Right lobe of liver (tissue), 6 donors: ENCODE measurements around the gene LDAH. TPM values are rescaled to one million over a fixed set of nuclear protein-coding genes. Genes with fewer than 3 reads are reported as not detected.
A peak's percentile ranks its signal among the peaks of the same experiment; 100 is the strongest.

ENCODE experiments used
- ATAC-seq, 4 donors: fragments of 200-7000 bp; cut with Tn5 transposase; one replicate each; pipeline ENCODE4 v1.9.1; 2020; ENCODE audit warnings: mild to moderate bottlenecking in 4 of 4, moderate library complexity in 4 of 4
- DNase-seq, 3 donors: peaks; one replicate each; pipeline ENCODE4 v3.0.0-alpha.2; 2020
- H3K27ac ChIP-seq, 3 donors: fragments of 200-600 bp; one replicate each; pipeline ENCODE4 v1.8.0; 2022
- H3K27me3 ChIP-seq, 2 donors: fragments of 200-600 bp; one replicate each; pipeline ENCODE4 v1.8.0; 2022
- H3K36me3 ChIP-seq, 4 donors: fragments of 200-600 bp; sonication (generic) in 1 of 4; one replicate each; pipeline versions ENCODE4 v1.5.1 to v1.8.0; 2017 to 2022; ENCODE audit warnings: control low read depth in 1 of 4
- H3K4me1 ChIP-seq, 4 donors: fragments of 200-600 bp; sonication (generic) in 1 of 4; one replicate each; pipeline versions ENCODE4 v1.5.1 to v1.8.0; 2017 to 2022; ENCODE audit warnings: control low read depth in 1 of 4
- H3K4me3 ChIP-seq, 3 donors: fragments of 200-600 bp; one replicate each; pipeline ENCODE4 v1.8.0; 2022
- H3K9me3 ChIP-seq, 4 donors: fragments of 200-600 bp; sonication (generic) in 1 of 4; one replicate each; pipeline versions ENCODE4 v1.5.1 to v1.8.0; 2017 to 2022; ENCODE audit warnings: control low read depth in 1 of 4
- POLR2A ChIP-seq: fragments of 450-650 bp; IDR thresholded peaks from one replicate; pipeline ENCODE4 v1.6.1; 2017; ENCODE audit warnings: antibody characterized with exemption, mild to moderate bottlenecking
- WGBS: methylation state at CpG from one replicate; pipeline ENCODE4 v1.1.6; 2018; ENCODE audit warnings: low coverage, low lambda C conversion rate; ENCODE audit not compliant: insufficient coverage; ENCODE audit errors: missing lambda C conversion rate; 5-methylcytosine and 5-hydroxymethylcytosine counted together
- intact Hi-C, 2 donors: fragments of 100-400 bp; cut with DNase I; formaldehyde crosslinking; loops; one replicate each; pipeline versions ENCODE4 v1.11.2 to v1.14.1; 2022
- total RNA-seq, 6 experiments: library from RNA; depleted of rRNA in 2 of 6; stranded (reverse); fragments of >200 nt in 2 of 6; fragmentation: NEBNext Ultra II Directional in 3 of 6; extraction: Animal tissue kit (Norgen Biotek cat#: 25700) in 3 of 6; gene quantifications; one replicate each; pipeline versions ENCODE4 v1.1.0 to v1.2.4, GENCODE V29; 2016 to 2023
- TF ChIP-seq, protein P1 (sequence below), 4 donors: fragments of 200-600 bp in 3 of 4; fragments of 450-650 bp in 1 of 4; IDR thresholded peaks; one replicate each; pipeline versions ENCODE4 v1.5.1 to v1.8.0; 2016 to 2022; ENCODE audit warnings: antibody characterized with exemption in 4 of 4, mild to moderate bottlenecking in 2 of 4
- donor health status: DM: no; HTN: yes; CAD: no.
- donor health status: DM: no; HTN: no; CAD: no.
- donor health status: DM: no; HTN: no; CAD: no.
- donor health status: DM: no; HTN: yes; CAD: no.
- donor health status: DM: no; HTN: yes; CAD: no.

The LDAH gene
- total RNA-seq, 6 experiments from 2014 or later = 9.0 to 18.7 (median 14.1) TPM

DNA sequence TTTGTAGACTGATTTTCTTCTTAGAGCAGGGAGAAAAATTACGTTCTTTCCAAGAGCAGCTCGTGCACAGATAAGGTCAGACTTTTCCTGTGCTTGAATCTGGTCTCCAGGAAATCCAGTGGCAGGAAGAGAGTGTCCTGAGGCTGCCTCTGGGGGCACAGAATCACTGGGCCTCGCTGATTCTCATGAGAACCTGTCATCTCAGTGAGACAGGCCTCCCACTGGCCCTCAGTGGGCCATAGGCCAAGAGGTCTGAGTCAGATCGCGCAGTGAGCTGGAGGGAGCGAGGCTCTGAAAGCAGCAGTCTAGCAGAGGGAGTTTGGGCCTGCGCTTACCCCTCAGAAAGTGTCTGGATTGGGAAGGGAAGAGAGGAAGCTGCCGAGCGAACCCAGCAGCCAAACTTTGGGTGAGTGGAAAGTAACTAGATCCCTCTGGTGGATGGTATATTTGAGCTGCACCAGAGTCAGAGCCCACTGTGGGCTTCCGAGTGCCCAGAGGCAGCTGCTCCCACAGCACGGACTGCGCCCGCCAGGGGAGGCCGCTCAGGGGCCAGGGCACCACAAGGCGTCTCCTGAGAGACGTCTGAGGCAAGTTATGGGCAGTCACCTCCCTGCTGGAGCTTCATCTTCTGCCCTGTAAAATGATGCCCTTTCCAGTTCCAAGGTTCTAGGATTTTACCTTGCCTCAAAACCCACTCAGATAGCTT lies 147.8 kb downstream of the LDAH start:
- Histone ChIP-seq H3K36me3 (peaks cover 0 to 1% (median 0%) of the 10 kb centered on the region in 4 donors), H3K27ac (peak overlapping the region; percentile 83 to 99 (median 97)), H3K4me3 (no peak overlapping the region), H3K4me1 (peaks cover 0 to 30% (median 14%) of the 10 kb centered on the region in 4 donors), H3K9me3 (no peaks in the 10 kb centered on the region), H3K27me3 (no peaks in the 10 kb centered on the region)
- DNase-seq (peak in 1 of 3 donors; percentile 61), ATAC-seq (peak; percentile 1 to 45 (median 28))
- TF ChIP-seq POLR2A = no peak
- TF ChIP-seq, protein P1, sequence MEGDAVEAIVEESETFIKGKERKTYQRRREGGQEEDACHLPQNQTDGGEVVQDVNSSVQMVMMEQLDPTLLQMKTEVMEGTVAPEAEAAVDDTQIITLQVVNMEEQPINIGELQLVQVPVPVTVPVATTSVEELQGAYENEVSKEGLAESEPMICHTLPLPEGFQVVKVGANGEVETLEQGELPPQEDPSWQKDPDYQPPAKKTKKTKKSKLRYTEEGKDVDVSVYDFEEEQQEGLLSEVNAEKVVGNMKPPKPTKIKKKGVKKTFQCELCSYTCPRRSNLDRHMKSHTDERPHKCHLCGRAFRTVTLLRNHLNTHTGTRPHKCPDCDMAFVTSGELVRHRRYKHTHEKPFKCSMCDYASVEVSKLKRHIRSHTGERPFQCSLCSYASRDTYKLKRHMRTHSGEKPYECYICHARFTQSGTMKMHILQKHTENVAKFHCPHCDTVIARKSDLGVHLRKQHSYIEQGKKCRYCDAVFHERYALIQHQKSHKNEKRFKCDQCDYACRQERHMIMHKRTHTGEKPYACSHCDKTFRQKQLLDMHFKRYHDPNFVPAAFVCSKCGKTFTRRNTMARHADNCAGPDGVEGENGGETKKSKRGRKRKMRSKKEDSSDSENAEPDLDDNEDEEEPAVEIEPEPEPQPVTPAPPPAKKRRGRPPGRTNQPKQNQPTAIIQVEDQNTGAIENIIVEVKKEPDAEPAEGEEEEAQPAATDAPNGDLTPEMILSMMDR (IDR thresholded peaks at IDR 0.05) = no peak
- intact Hi-C loops = no loop called here
- 53% methylated on average over 5 of the region's 16 CpGs for WGBS

DNA sequence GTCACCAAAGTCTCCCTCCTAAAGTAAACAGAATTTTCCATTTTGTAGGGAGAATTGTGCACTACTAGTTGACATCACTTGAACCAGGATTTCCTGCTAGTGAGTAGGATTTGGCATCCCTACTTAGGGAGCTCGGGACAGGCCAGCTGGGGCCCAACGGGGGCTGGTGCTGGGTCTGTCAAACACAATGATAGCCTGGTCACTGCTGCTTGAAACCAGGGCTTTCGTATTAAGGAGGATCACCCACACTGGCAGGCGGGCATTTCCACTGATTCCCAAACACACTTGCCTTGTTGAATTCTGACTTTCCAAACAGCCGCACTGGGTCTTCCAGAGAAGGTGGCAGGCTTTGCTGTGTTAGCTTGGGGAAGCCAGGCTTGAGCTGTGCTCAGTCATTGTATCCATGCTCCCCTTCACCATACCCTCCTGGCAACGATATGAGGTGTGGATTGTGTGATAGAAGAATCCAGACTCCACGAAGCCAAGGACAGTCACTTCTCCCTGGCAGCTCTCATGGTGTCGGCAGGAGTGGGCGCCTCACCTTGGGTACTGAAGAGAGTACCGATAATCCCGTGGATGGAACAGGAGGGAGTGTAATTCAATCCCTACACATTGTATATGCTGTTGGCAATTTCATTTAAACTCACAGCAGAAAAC lies 148.5 kb downstream of the LDAH start:
- no peak for DNase-seq
- Histone ChIP-seq H3K27me3 (no peaks in the 10 kb centered on the region), H3K27ac (peak overlapping the region in 2 of 3 donors; percentile 83 to 97)

DNA sequence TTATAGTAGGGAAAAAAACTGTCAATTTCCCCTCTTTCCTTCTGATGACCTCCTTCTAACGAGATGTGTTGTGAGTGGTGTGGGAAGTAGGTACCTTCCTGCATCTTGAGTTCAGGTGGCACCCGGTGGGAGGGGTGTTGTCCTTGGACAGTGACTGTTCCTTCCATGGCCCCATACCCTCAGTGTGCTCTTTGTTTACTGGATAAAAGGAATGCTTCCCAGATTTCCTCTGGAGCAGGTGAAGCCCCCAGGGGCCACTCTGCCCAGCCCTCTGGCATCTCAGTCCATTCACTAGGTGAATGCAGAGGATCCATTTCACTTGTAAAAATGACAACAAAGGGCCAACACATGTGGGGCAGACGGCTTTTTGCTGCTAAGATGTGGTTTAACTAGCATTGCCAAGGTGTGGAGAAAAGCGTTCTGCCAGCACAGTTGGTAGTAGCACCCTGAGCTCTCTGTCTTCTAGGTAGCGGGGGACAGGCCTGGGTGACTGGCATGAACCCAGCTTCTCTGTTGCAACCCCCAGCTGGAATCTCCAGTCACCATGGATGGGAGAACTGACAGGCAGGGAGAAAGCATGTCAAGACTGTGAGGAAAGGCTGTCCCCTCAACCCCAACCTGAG lies 149.1 kb downstream of the LDAH start:
- no peak overlapping the region for H3K4me3 ChIP-seq
- intact Hi-C loops = no loop called here
- H3K4me1 ChIP-seq = peaks cover 0 to 30% (median 14%) of the 10 kb centered on the region in 4 donors
- H3K9me3 ChIP-seq = no peaks in the 10 kb centered on the region
- H3K27ac ChIP-seq = no peak overlapping the region
- WGBS = 74% methylated on average over 4 of the region's 5 CpGs
- peaks cover 0 to 1% (median 0%) of the 10 kb centered on the region in 4 donors for H3K36me3 ChIP-seq
- H3K27me3 ChIP-seq = no peaks in the 10 kb centered on the region
- ATAC-seq (no peak), DNase-seq (no peak)
- no peak for TF ChIP-seq POLR2A
- TF ChIP-seq, protein P1 (IDR thresholded peaks at IDR 0.05) = no peak

More for the DNA sequence above, 148.5 kb downstream of the LDAH start:
- intact Hi-C loops = no loop called here
- TF ChIP-seq, protein P1 (IDR thresholded peaks at IDR 0.05) = no peak
- TF ChIP-seq POLR2A = no peak
- Histone ChIP-seq H3K36me3 (peaks cover 0 to 1% (median 0%) of the 10 kb centered on the region in 4 donors), H3K4me1 (peaks cover 0 to 30% (median 14%) of the 10 kb centered on the region in 4 donors), H3K4me3 (no peak overlapping the region), H3K9me3 (no peaks in the 10 kb centered on the region)
- no peak for ATAC-seq
- 67% methylated on average over 4 of the region's 11 CpGs for WGBS

DNA sequence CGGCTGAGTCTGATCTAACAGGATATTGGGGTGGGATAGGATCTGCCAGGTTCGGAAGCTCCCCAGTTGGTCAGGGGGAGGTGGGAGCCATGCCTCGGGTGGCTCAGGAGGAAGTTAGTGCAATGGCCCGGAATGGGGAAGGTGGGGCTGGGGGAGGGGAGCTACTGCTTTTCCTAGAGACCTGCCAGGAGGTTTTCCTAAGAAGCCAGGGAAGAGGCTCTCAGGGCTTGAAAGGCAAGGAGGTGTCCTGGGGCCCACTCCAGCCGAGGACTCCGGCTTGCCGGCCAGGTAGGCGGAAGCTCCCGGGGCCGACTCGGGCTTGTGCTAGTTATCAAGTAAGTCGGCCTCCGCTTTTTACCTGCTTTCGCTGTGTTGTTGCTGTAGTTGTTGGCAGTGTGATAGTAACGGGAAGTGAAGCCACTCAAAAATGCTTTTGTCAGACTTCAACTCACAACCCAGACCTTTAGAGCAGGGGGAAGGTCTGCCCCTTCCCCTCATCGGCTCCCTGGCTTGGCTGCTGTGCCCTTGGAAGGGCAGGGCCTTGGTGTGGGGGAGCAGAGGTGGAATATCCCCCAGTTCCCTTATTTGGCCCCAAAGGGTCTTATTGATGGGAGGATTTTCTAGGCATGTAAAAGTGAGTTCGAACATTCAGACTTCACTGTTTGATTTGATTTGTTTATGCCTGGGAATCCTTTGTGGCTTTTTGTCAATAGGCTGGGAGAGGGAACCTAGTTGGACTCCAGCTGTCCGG lies 150.5 kb downstream of the LDAH start:
- peak in 1 of 3 donors; percentile 43 for DNase-seq
- Histone ChIP-seq H3K4me1 (peaks cover 0 to 28% (median 12%) of the 10 kb centered on the region in 4 donors), H3K36me3 (peaks cover 0 to 1% (median 0%) of the 10 kb centered on the region in 4 donors), H3K9me3 (no peaks in the 10 kb centered on the region), H3K27ac (no peak overlapping the region), H3K4me3 (no peak overlapping the region), H3K27me3 (no peaks in the 10 kb centered on the region)
- TF ChIP-seq POLR2A = no peak
- TF ChIP-seq, protein P1 (IDR thresholded peaks at IDR 0.05) = no peak
- 37% methylated on average over 4 of the region's 18 CpGs for WGBS
- intact Hi-C loops = no loop called here
- ATAC-seq = no peak
